OCI-LY1 (cell line): ENCODE data around the gene SHH.

Experiments used
- EZH2 ChIP-seq: fragments of 200-600 bp; sonication (generic), shearing (Covaris generic); IDR thresholded peaks from 2 replicates; pipeline ENCODE4 v1.8.0; 2017; ENCODE audit warnings: borderline replicate concordance, mixed run types, mild to moderate bottlenecking, antibody characterized with exemption, low read length, moderate library complexity, mixed read lengths
- TF ChIP-seq, protein P1 (sequence below): fragments of 200-600 bp; sonication (generic), shearing (Covaris generic); IDR thresholded peaks from 2 replicates; pipeline ENCODE4 v1.5.1; 2017; ENCODE audit warnings: mild to moderate bottlenecking, antibody characterized with exemption, low read length, moderate library complexity, mixed read lengths

- TF ChIP-seq, protein P1, sequence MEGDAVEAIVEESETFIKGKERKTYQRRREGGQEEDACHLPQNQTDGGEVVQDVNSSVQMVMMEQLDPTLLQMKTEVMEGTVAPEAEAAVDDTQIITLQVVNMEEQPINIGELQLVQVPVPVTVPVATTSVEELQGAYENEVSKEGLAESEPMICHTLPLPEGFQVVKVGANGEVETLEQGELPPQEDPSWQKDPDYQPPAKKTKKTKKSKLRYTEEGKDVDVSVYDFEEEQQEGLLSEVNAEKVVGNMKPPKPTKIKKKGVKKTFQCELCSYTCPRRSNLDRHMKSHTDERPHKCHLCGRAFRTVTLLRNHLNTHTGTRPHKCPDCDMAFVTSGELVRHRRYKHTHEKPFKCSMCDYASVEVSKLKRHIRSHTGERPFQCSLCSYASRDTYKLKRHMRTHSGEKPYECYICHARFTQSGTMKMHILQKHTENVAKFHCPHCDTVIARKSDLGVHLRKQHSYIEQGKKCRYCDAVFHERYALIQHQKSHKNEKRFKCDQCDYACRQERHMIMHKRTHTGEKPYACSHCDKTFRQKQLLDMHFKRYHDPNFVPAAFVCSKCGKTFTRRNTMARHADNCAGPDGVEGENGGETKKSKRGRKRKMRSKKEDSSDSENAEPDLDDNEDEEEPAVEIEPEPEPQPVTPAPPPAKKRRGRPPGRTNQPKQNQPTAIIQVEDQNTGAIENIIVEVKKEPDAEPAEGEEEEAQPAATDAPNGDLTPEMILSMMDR = no peak
- no peak for TF ChIP-seq EZH2
These were observed 51.1 kb downstream of the SHH start for GRCh38 chr7:155761162-155761561.
